Tibial nerve (tissue), 4 donors: ENCODE results near the gene ATP6V1C2. TPM values are rescaled to one million over a fixed set of nuclear protein-coding genes. Genes with fewer than 3 reads are reported as not detected.
"Not testable (repeated sequence)": the region's sequence is repeated elsewhere in the genome, so short reads cannot be mapped to it uniquely, and the experiment has no call there.

Experiments
- DNase-seq, 2 donors: peaks; one replicate each; pipeline ENCODE4 v3.0.0-alpha.2; 2019; ENCODE audit warnings: low spot score in 2 of 2
- H3K27ac ChIP-seq, 4 donors: fragments of 200-600 bp; sonication (generic) in 3 of 4; one replicate each; pipeline ENCODE4 v1.5.1; 2017 to 2019; ENCODE audit warnings: mild to moderate bottlenecking in 1 of 4
- H3K27me3 ChIP-seq, 2 donors: fragments of 200-600 bp; sonication (generic) in 1 of 2; one replicate each; pipeline versions ENCODE4 v1.5.1 to v1.6.0; 2017 to 2019
- H3K36me3 ChIP-seq, 3 donors: fragments of 200-600 bp; sonication (generic); one replicate each; pipeline ENCODE4 v1.5.1; 2018 to 2019
- H3K4me1 ChIP-seq, 4 donors: fragments of 200-600 bp; sonication (generic) in 3 of 4; one replicate each; pipeline ENCODE4 v1.5.1; 2017 to 2019
- H3K4me3 ChIP-seq, 4 donors: fragments of 200-600 bp; sonication (generic) in 3 of 4; one replicate each; pipeline ENCODE4 v1.5.1; 2017 to 2019; ENCODE audit warnings: mild to moderate bottlenecking in 1 of 4, moderate library complexity in 1 of 4
- H3K9me3 ChIP-seq, 4 donors: fragments of 200-600 bp; sonication (generic) in 3 of 4; one replicate each; pipeline ENCODE4 v1.5.1; 2017 to 2019
- CTCF ChIP-seq, 5 experiments: fragments of 200-600 bp in 3 of 5; fragments of 450-650 bp in 2 of 5; sonication (generic) in 3 of 5; IDR thresholded peaks; one replicate each; pipeline ENCODE4 v1.5.1; 2016 to 2019; ENCODE audit warnings: antibody characterized with exemption in 5 of 5, mild to moderate bottlenecking in 3 of 5, moderate library complexity in 2 of 5
- EP300 ChIP-seq, 2 donors: sonication (generic); formaldehyde crosslinking; IDR thresholded peaks; one replicate each; pipeline ENCODE4 v1.6.1; 2017; ENCODE audit warnings: antibody characterized with exemption in 2 of 2, mild to moderate bottlenecking in 1 of 2
- POLR2A ChIP-seq, 2 donors: fragments of 450-650 bp; IDR thresholded peaks; one replicate each; pipeline ENCODE4 v1.6.1; 2017; ENCODE audit warnings: antibody characterized with exemption in 2 of 2, mild to moderate bottlenecking in 2 of 2, moderate library complexity in 2 of 2
- WGBS, 2 donors: methylation state at CpG; one replicate each; pipeline ENCODE4 v1.1.5; 2018; 5-methylcytosine and 5-hydroxymethylcytosine counted together
- total RNA-seq, 4 donors: library from RNA; depleted of rRNA; stranded (reverse); fragments of >200 nt; gene quantifications; one replicate each; pipeline ENCODE4 v1.1.0, GENCODE V29; 2016

Gene ATP6V1C2
- total RNA-seq, 4 donors from 2014 or later, result 0.21 to 0.66 (median 0.30) TPM; not detected in 1

GRCh38 chr2:10814142-10814541 lies 92.7 kb downstream of the ATP6V1C2 start:
- Histone ChIP-seq H3K4me3 (no peak overlapping the region), H3K36me3 (no peaks in the 10 kb centered on the region), H3K27ac (peak overlapping the region in 1 of 4 donors; percentile 4), H3K27me3 (no peaks in the 10 kb centered on the region), H3K4me1 (peaks cover 0 to 33% (median 17%) of the 10 kb centered on the region in 4 donors), H3K9me3 (no peaks in the 10 kb centered on the region)
- no peak for DNase-seq
- WGBS, 2 donors, result 59% methylated on average over 10 of the region's 10 CpGs
- TF ChIP-seq EP300 (IDR thresholded peaks at IDR 0.05) (no peak), CTCF (IDR thresholded peaks at IDR 0.05) (no peak), POLR2A (IDR thresholded peaks at IDR 0.05) (no peak)

- DNase-seq, result no peak
- H3K4me3 ChIP-seq, result no peak overlapping the region
- peak overlapping the region in 1 of 4 donors; percentile 4 for H3K27ac ChIP-seq
- no peaks in the 10 kb centered on the region for H3K27me3 ChIP-seq
- H3K9me3 ChIP-seq, result no peaks in the 10 kb centered on the region
- peaks cover 0 to 30% (median 17%) of the 10 kb centered on the region in 4 donors for H3K4me1 ChIP-seq
- no peaks in the 10 kb centered on the region for H3K36me3 ChIP-seq
- no peak for TF ChIP-seq CTCF (IDR thresholded peaks at IDR 0.05)
- no peak for TF ChIP-seq POLR2A (IDR thresholded peaks at IDR 0.05)
- no peak for TF ChIP-seq EP300 (IDR thresholded peaks at IDR 0.05)
- WGBS, 2 donors, result 35 to 43% methylated on average over 13 to 16 of the region's 16 CpGs
These were observed 93.3 kb downstream of the ATP6V1C2 start for GRCh38 chr2:10814571-10815331.

- peaks cover 0 to 11% (median 2%) of the 10 kb centered on the region in 4 donors for H3K4me1 ChIP-seq
- H3K27ac ChIP-seq, result no peak overlapping the region
- 52 to 77% methylated on average over 5 of the region's 5 CpGs for WGBS, 2 donors
- H3K27me3 ChIP-seq, result no peaks in the 10 kb centered on the region
- H3K36me3 ChIP-seq, result no peaks in the 10 kb centered on the region
- no peak overlapping the region for H3K4me3 ChIP-seq
- no peak for DNase-seq
- H3K9me3 ChIP-seq, result no peaks in the 10 kb centered on the region
- TF ChIP-seq CTCF (IDR thresholded peaks at IDR 0.05) (peak in 1 of 5 experiments; percentile 12), EP300 (IDR thresholded peaks at IDR 0.05) (no peak)
These were observed 96.0 kb downstream of the ATP6V1C2 start for GRCh38 chr2:10817413-10817812.

GRCh38 chr2:10818305-10818704 lies 96.9 kb downstream of the ATP6V1C2 start:
- H3K4me3 ChIP-seq, DNase-seq, H3K36me3 ChIP-seq, H3K9me3 ChIP-seq, H3K27me3 ChIP-seq, H3K27ac ChIP-seq, H3K4me1 ChIP-seq: not testable (repeated sequence)
- WGBS, 2 donors, result 94 to 96% methylated on average over 3 of the region's 3 CpGs

GRCh38 chr2:10818984-10819383 lies 97.6 kb downstream of the ATP6V1C2 start:
- H3K9me3 ChIP-seq, result no peaks in the 10 kb centered on the region
- H3K27me3 ChIP-seq, result no peaks in the 10 kb centered on the region
- H3K36me3 ChIP-seq, result no peaks in the 10 kb centered on the region
- no peak for DNase-seq
- TF ChIP-seq POLR2A (IDR thresholded peaks at IDR 0.05) (no peak), EP300 (IDR thresholded peaks at IDR 0.05) (no peak), CTCF (IDR thresholded peaks at IDR 0.05) (no peak)
- no peak overlapping the region for H3K4me3 ChIP-seq
- WGBS, 2 donors, result 75 to 80% methylated on average over 3 of the region's 3 CpGs
- H3K27ac ChIP-seq, result no peak overlapping the region
- peaks cover 0 to 6% (median 0%) of the 10 kb centered on the region in 4 donors for H3K4me1 ChIP-seq
